ENCODE measurements around the gene MKI67. TPM values are rescaled to one million over a fixed set of nuclear protein-coding genes. Genes with fewer than 3 reads are reported as not detected.

MKI67 gene
- total RNA-seq, 4 donors from 2014 or later: 2.4 to 9.1 (median 4.2) TPM

DNA sequence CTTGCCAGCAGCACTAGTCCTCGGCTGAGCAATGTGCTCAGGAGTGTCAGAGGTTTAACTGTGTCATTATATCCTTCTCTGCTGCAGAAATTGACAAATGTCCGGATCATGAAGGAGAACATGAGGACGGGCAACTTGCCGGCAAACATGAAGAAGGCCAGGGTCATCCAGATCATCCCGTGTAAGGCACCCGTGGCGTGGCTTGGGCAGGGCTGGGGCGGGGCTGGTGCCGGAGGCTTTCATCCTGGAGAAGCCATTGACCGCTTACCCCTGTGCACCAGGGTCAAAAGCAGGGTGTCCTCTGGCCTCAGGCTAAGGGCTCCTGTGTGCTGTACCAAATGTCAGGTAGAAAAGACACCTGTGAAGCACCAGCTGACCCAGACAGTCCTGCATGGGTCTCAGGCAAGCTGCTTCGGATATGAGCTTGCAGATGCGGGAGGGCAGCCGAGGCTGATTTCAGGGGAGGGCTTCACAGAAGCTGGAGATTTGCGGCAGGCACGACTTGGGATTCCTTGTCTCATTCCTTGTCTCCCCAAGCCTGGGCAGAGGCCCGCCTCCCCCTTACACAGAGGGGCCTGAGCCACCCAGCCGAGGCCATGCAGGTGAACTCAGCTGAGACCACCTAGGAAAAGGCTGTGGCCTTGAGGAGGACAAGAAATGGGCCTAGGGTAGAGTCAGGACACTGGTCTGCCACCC is 55.4 kb downstream of the MKI67 start:
- intact Hi-C loops (cut with DNase I; ENCODE audit: low total_unique reads): loop anchor here (10.0 kb wide), 1 partner anchor 84 kb away; no protein-coding TSS in a partner anchor

DNA sequence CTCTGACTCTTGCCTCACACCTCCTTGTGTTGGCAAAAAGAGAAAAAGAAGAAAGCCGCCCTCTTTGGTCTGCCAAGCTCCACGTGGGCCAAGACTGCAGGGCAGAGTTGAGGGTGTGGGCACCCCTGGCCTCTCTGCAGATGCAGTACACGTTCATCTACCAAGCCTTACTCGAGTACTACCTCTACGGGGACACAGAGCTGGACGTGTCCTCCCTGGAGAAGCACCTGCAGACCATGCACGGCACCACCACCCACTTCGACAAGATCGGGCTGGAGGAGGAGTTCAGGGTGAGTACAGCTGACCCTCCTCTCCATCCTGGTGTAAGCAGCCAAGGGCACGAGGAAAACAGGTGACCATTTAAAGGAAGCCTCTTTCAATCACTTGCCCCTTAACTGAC is 56.1 kb downstream of the MKI67 start:
- 83 to 86% methylated on average over 10 of the region's 10 CpGs for WGBS, 2 donors
- H3K4me3 ChIP-seq (ENCODE audit: low read depth, poor library complexity, severe bottlenecking): no peak overlapping the region
- DNase-seq (ENCODE audit: low spot score in 2 of 2): no peak
- TF ChIP-seq, protein P1, sequence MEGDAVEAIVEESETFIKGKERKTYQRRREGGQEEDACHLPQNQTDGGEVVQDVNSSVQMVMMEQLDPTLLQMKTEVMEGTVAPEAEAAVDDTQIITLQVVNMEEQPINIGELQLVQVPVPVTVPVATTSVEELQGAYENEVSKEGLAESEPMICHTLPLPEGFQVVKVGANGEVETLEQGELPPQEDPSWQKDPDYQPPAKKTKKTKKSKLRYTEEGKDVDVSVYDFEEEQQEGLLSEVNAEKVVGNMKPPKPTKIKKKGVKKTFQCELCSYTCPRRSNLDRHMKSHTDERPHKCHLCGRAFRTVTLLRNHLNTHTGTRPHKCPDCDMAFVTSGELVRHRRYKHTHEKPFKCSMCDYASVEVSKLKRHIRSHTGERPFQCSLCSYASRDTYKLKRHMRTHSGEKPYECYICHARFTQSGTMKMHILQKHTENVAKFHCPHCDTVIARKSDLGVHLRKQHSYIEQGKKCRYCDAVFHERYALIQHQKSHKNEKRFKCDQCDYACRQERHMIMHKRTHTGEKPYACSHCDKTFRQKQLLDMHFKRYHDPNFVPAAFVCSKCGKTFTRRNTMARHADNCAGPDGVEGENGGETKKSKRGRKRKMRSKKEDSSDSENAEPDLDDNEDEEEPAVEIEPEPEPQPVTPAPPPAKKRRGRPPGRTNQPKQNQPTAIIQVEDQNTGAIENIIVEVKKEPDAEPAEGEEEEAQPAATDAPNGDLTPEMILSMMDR (IDR thresholded peaks at IDR 0.05): no peak
- TF ChIP-seq POLR2A (IDR thresholded peaks at IDR 0.05): no peak
- intact Hi-C loops (cut with DNase I; ENCODE audit: low total_unique reads): loop anchor here (10.0 kb wide), 1 partner anchor 85 kb away; no protein-coding TSS in a partner anchor

More for the DNA sequence above, 55.4 kb downstream of the MKI67 start:
- DNase-seq (ENCODE audit: low spot score in 2 of 2): peak in 1 of 2 donors; percentile 81
- TF ChIP-seq, protein P1 (IDR thresholded peaks at IDR 0.05): no peak
- no peak for TF ChIP-seq POLR2A (IDR thresholded peaks at IDR 0.05)
- H3K4me3 ChIP-seq (ENCODE audit: low read depth, poor library complexity, severe bottlenecking): no peak overlapping the region
- 87 to 89% methylated on average over 17 of the region's 17 CpGs for WGBS, 2 donors

DNA sequence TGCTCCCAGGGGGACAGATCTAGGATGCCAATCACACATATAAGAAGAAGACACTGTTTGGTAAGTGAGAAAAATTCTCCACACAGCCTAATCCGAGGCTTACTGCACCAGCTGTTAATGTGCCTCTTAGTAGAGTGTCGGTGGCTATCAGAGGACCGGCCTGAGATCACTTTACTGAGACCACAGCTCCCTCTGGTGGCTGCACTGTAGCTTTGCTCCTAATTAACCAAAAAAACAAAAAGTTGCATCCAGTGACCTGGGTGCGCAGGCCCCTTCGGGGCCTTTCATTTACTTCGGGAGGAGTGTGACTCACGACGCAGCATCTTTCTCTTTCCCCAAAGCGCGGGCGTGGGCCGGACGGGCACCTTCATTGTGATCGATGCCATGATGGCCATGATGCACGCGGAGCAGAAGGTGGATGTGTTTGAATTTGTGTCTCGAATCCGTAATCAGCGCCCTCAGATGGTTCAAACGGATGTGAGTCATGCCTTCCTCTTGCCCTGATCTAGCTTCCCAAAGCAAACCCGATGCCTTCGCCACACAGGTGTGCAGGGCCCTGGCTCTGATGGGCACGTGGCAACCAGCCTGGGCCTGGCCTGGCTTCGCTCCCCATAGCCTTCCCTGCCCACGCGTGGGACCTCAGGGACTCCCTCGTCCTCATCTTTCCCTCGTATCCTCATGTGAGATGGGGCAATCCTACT is 56.7 kb downstream of the MKI67 start:
- TF ChIP-seq, protein P1 (IDR thresholded peaks at IDR 0.05): peak in 1 of 3 donors; percentile 73
- no peak for TF ChIP-seq POLR2A (IDR thresholded peaks at IDR 0.05)
- intact Hi-C loops (cut with DNase I; ENCODE audit: low total_unique reads): loop anchor here (2.0 to 10.0 kb wide), 3 partner anchors 35 to 165 kb away; partner anchors contain the start of gene PTPRE
- WGBS, 2 donors: 36 to 40% methylated on average over 26 to 28 of the region's 28 CpGs
- DNase-seq (ENCODE audit: low spot score in 2 of 2): peak in 1 of 2 donors; percentile 92
- no peak overlapping the region for H3K4me3 ChIP-seq (ENCODE audit: low read depth, poor library complexity, severe bottlenecking)

DNA sequence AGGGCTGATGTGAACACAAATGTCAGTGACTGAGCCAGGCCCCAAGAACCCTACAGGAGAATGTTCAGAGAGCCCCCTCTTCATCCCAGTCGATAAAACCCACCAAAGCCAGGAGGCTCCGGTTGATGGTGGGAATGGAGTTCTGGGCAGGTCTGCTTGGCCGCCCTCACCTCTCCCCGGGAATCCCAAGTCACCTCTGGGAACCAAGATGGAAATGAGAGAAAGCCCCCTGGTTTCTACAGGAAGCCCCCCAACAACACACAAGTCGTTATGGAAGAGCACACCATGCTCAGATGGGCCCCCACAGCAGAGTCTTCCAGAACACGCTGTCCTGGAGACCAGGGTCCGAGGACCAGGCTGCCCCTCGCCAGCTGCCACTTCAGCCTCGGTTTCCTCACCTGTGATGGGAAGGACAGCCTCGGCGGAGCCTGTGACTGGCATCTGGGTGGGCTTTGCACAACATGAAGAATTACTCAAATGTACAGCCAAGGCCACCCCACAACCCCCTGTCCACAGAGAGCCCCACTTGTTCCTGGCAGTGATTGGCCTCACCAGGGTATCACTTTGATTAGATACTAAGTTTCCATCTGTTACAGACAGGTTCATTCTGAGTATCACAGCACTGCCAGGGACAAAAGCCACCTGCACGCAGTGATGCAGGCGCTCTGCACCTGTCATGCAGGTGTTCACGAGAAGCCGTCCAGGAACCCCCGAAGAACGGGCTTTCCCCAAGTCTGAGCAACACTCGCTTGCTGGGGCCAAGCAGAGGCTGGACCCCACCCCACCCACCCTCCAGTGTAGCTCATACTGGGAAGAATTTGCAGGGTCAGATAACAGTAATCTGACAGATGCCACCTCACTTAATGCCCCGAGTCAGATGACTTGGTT is 57.6 kb downstream of the MKI67 start:
- WGBS, 2 donors: 90 to 92% methylated on average over 19 of the region's 19 CpGs
- intact Hi-C loops (cut with DNase I; ENCODE audit: low total_unique reads): loop anchor here (2.0 to 10.0 kb wide), 2 partner anchors 34 to 164 kb away; partner anchors contain the start of gene PTPRE
- TF ChIP-seq POLR2A (IDR thresholded peaks at IDR 0.05): no peak
- TF ChIP-seq, protein P1 (IDR thresholded peaks at IDR 0.05): no peak
- H3K4me3 ChIP-seq (ENCODE audit: low read depth, poor library complexity, severe bottlenecking): no peak overlapping the region
- DNase-seq (ENCODE audit: low spot score in 2 of 2): peak in 1 of 2 donors; percentile 75

DNA sequence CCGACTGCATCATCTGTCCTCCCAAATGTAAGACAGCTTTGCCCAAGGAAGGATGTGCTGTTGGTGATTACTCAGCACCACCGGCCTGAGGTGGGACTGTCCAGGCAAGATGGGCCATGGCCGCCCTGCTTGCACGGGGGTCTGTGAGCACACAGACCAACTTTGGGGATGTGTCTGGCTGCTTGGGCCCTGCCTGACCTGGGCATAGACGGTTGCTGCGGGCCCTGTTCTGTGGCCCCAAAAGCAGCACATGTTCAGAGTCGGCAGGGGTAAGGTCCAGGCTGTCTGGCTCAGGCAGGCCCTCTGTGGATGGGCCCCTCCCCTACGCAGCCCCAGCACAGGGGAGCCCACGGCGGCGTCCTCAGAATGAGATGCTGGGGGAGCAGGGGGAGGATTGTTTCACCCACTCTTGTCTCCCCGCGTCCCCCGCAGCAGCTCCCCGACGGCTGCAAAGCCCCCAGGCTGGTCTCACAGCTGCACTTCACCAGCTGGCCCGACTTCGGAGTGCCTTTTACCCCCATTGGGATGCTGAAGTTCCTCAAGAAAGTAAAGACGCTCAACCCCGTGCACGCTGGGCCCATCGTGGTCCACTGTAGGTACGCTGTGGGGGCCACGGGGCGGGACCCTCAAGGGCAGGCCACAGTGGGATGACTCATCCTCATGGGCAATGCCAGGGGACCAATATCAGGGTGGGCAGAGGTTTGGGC is 58.4 kb downstream of the MKI67 start:
- peak in 1 of 2 donors; percentile 82 for DNase-seq (ENCODE audit: low spot score in 2 of 2)
- H3K4me3 ChIP-seq (ENCODE audit: low read depth, poor library complexity, severe bottlenecking): no peak overlapping the region
- 90 to 92% methylated on average over 21 to 23 of the region's 25 CpGs for WGBS, 2 donors

More for the DNA sequence above, 58.4 kb downstream of the MKI67 start:
- intact Hi-C loops (cut with DNase I; ENCODE audit: low total_unique reads): loop anchor here (2.0 to 10.0 kb wide), 2 partner anchors 33 to 163 kb away; partner anchors contain the start of gene PTPRE
- no peak for TF ChIP-seq POLR2A (IDR thresholded peaks at IDR 0.05)
- TF ChIP-seq, protein P1 (IDR thresholded peaks at IDR 0.05): no peak

Data from lower leg skin (tissue), 4 donors.